Neuron (in vitro differentiated cells): ENCODE data around the gene NOD2.

Experiments
- H2AFZ ChIP-seq: one replicate; pipeline ENCODE4 v1.6.1; 2013; ENCODE audit warnings: low read depth, mild to moderate bottlenecking, inconsistent platforms, low read length, moderate library complexity
- H3K27me3 ChIP-seq: one replicate; pipeline ENCODE4 v1.6.1; 2013; ENCODE audit warnings: low read length; ENCODE audit not compliant: insufficient read depth
- H3K36me3 ChIP-seq: one replicate; pipeline ENCODE4 v1.6.1; 2013; ENCODE audit warnings: low read length; ENCODE audit not compliant: insufficient read depth
- H3K4me1 ChIP-seq: one replicate; pipeline ENCODE4 v1.6.1; 2013; ENCODE audit warnings: low read length; ENCODE audit not compliant: insufficient read depth
- H3K4me3 ChIP-seq: 2 replicates; pipeline ENCODE4 v1.5.1; 2013; ENCODE audit warnings: mild to moderate bottlenecking, low read length, moderate library complexity
- H3K9me3 ChIP-seq: one replicate; pipeline ENCODE4 v1.6.1; 2013; ENCODE audit warnings: low read length

The NOD2 gene

GRCh38 chr16:50706250-50706649 lies 12.8 kb downstream of the NOD2 start:
- Histone ChIP-seq H3K4me3 (no peak overlapping the region), H3K4me1 (no peaks in the 10 kb centered on the region), H2AFZ (no peak overlapping the region), H3K9me3 (peaks cover 2% of the 10 kb centered on the region), H3K27me3 (no peaks in the 10 kb centered on the region), H3K36me3 (no peaks in the 10 kb centered on the region)

- H3K4me1 ChIP-seq = no peaks in the 10 kb centered on the region
- H3K4me3 ChIP-seq = no peak overlapping the region
- no peak overlapping the region for H2AFZ ChIP-seq
- no peaks in the 10 kb centered on the region for H3K36me3 ChIP-seq
- H3K27me3 ChIP-seq = no peaks in the 10 kb centered on the region
- H3K9me3 ChIP-seq = peaks cover 2% of the 10 kb centered on the region
Observed at GRCh38 chr16:50708373-50709060, 15.1 kb downstream of the NOD2 start.

GRCh38 chr16:50709061-50709684 lies 15.8 kb downstream of the NOD2 start:
- H3K36me3 ChIP-seq = no peaks in the 10 kb centered on the region
- no peak overlapping the region for H3K4me3 ChIP-seq
- H3K4me1 ChIP-seq = no peaks in the 10 kb centered on the region
- no peaks in the 10 kb centered on the region for H3K27me3 ChIP-seq
- H2AFZ ChIP-seq = no peak overlapping the region
- peaks cover 2% of the 10 kb centered on the region for H3K9me3 ChIP-seq

GRCh38 chr16:50709980-50710379 lies 16.6 kb downstream of the NOD2 start:
- no peaks in the 10 kb centered on the region for H3K4me1 ChIP-seq
- H3K4me3 ChIP-seq = no peak overlapping the region
- H3K36me3 ChIP-seq = no peaks in the 10 kb centered on the region
- no peak overlapping the region for H2AFZ ChIP-seq
- H3K27me3 ChIP-seq = no peaks in the 10 kb centered on the region
- peaks cover 2% of the 10 kb centered on the region for H3K9me3 ChIP-seq

GRCh38 chr16:50711040-50711439 lies 17.6 kb downstream of the NOD2 start:
- Histone ChIP-seq H2AFZ (no peak overlapping the region), H3K4me3 (no peak overlapping the region), H3K4me1 (no peaks in the 10 kb centered on the region), H3K27me3 (no peaks in the 10 kb centered on the region), H3K9me3 (peaks cover under 1% of the 10 kb centered on the region), H3K36me3 (no peaks in the 10 kb centered on the region)

- H3K9me3 ChIP-seq = no peaks in the 10 kb centered on the region
- H2AFZ ChIP-seq = no peak overlapping the region
- H3K4me3 ChIP-seq = no peak overlapping the region
- H3K27me3 ChIP-seq = no peaks in the 10 kb centered on the region
- H3K4me1 ChIP-seq = no peaks in the 10 kb centered on the region
- no peaks in the 10 kb centered on the region for H3K36me3 ChIP-seq
Observed at GRCh38 chr16:50711862-50712559, 18.6 kb downstream of the NOD2 start.

GRCh38 chr16:50712560-50712898 lies 19.1 kb downstream of the NOD2 start:
- Histone ChIP-seq H3K27me3 (no peaks in the 10 kb centered on the region), H3K4me1 (no peaks in the 10 kb centered on the region), H2AFZ (no peak overlapping the region), H3K36me3 (no peaks in the 10 kb centered on the region), H3K9me3 (no peaks in the 10 kb centered on the region), H3K4me3 (no peak overlapping the region)

- Histone ChIP-seq H3K36me3 (no peaks in the 10 kb centered on the region), H2AFZ (no peak overlapping the region), H3K9me3 (no peaks in the 10 kb centered on the region), H3K27me3 (no peaks in the 10 kb centered on the region), H3K4me3 (no peak overlapping the region), H3K4me1 (no peaks in the 10 kb centered on the region)
Observed at GRCh38 chr16:50712956-50713355, 19.6 kb downstream of the NOD2 start.

- Histone ChIP-seq H3K27me3 (no peaks in the 10 kb centered on the region), H3K4me1 (no peaks in the 10 kb centered on the region), H2AFZ (no peak overlapping the region), H3K9me3 (no peaks in the 10 kb centered on the region), H3K36me3 (no peaks in the 10 kb centered on the region), H3K4me3 (no peak overlapping the region)
Observed at GRCh38 chr16:50717091-50717490, 23.7 kb downstream of the NOD2 start.

GRCh38 chr16:50717494-50717893 lies 24.1 kb downstream of the NOD2 start:
- no peaks in the 10 kb centered on the region for H3K4me1 ChIP-seq
- no peak overlapping the region for H2AFZ ChIP-seq
- H3K36me3 ChIP-seq = no peaks in the 10 kb centered on the region
- no peaks in the 10 kb centered on the region for H3K9me3 ChIP-seq
- no peak overlapping the region for H3K4me3 ChIP-seq
- no peaks in the 10 kb centered on the region for H3K27me3 ChIP-seq

GRCh38 chr16:50718061-50718760 lies 24.8 kb downstream of the NOD2 start:
- no peak overlapping the region for H3K4me3 ChIP-seq
- H3K4me1 ChIP-seq = no peaks in the 10 kb centered on the region

GRCh38 chr16:50718761-50719400 lies 25.5 kb downstream of the NOD2 start:
- Histone ChIP-seq H3K27me3 (no peaks in the 10 kb centered on the region), H3K36me3 (no peaks in the 10 kb centered on the region), H3K4me3 (no peak overlapping the region), H3K4me1 (no peaks in the 10 kb centered on the region), H3K9me3 (no peaks in the 10 kb centered on the region), H2AFZ (no peak overlapping the region)

More at GRCh38 chr16:50718061-50718760, 24.8 kb downstream of the NOD2 start:
- no peaks in the 10 kb centered on the region for H3K9me3 ChIP-seq
- no peaks in the 10 kb centered on the region for H3K27me3 ChIP-seq
- H2AFZ ChIP-seq = no peak overlapping the region
- no peaks in the 10 kb centered on the region for H3K36me3 ChIP-seq
